HCEC 1CT (cell line): ENCODE results near the gene TBX6.

ENCODE experiments used
- DNase-seq: peaks from one replicate; pipeline ENCODE4 v3.0.0-alpha.2; 2017

Gene TBX6

GRCh38 chr16:30085820-30086219, 5.9 kb downstream of the TBX6 start:
- DNase-seq = no peak

- no peak for DNase-seq
Measured at GRCh38 chr16:30085247-30085646, 6.5 kb downstream of the TBX6 start.

- no peak for DNase-seq
Measured at GRCh38 chr16:30084816-30085159, 6.9 kb downstream of the TBX6 start.

- no peak for DNase-seq
Measured at GRCh38 chr16:30084096-30084815, 7.5 kb downstream of the TBX6 start.

GRCh38 chr16:30083216-30084055, 8.3 kb downstream of the TBX6 start:
- no peak for DNase-seq

- DNase-seq = no peak
Measured at GRCh38 chr16:30082545-30083090, 9.1 kb downstream of the TBX6 start.

- no peak for DNase-seq
Measured at GRCh38 chr16:30079480-30079879, 12.2 kb downstream of the TBX6 start.

- DNase-seq = no peak
Measured at GRCh38 chr16:30078744-30079143, 13.0 kb downstream of the TBX6 start.

GRCh38 chr16:30077656-30078055, 14.1 kb downstream of the TBX6 start:
- no peak for DNase-seq

GRCh38 chr16:30076276-30076791, 15.4 kb downstream of the TBX6 start:
- no peak for DNase-seq

GRCh38 chr16:30075503-30076275, 16.0 kb downstream of the TBX6 start, which contains the start of gene PPP4C:
Gene PPP4C, plus strand, starts transcription at chr16:30075994. Its CDS starts 384 bp downstream, at chr16:30076378.
- peak; percentile 89 for DNase-seq

GRCh38 chr16:30070490-30070889, 21.2 kb downstream of the TBX6 start:
- no peak for DNase-seq

GRCh38 chr16:30069611-30070462, 21.9 kb downstream of the TBX6 start:
- no peak for DNase-seq

- no peak for DNase-seq
Measured at GRCh38 chr16:30068750-30069610, 22.7 kb downstream of the TBX6 start.

GRCh38 chr16:30068333-30068732, 23.4 kb downstream of the TBX6 start:
- DNase-seq = no peak

GRCh38 chr16:30067584-30067916, 24.2 kb downstream of the TBX6 start:
- DNase-seq = no peak

- DNase-seq = no peak
Measured at GRCh38 chr16:30066761-30067583, 24.8 kb downstream of the TBX6 start.

GRCh38 chr16:30065943-30066760, 25.6 kb downstream of the TBX6 start:
- DNase-seq = peak; percentile 74
